GM19324 (cell line): ENCODE results near the gene PCNT.
"Not testable (repeated sequence)": the region's sequence is repeated elsewhere in the genome, so short reads cannot be mapped to it uniquely, and the experiment has no call there.

Experiments
- ATAC-seq: cut with Tn5 transposase; IDR thresholded peaks from one replicate; pipeline ENCODE4 v1.9.1; 2021; ENCODE audit warnings: mild to moderate bottlenecking, moderate library complexity; ENCODE audit not compliant: unreplicated experiment, low FRiP score

Gene PCNT

GRCh38 chr21:46356494-46357334, 32.8 kb downstream of the PCNT start:
- no peak for ATAC-seq

GRCh38 chr21:46357335-46357604, 33.3 kb downstream of the PCNT start:
- no peak for ATAC-seq

DNA sequence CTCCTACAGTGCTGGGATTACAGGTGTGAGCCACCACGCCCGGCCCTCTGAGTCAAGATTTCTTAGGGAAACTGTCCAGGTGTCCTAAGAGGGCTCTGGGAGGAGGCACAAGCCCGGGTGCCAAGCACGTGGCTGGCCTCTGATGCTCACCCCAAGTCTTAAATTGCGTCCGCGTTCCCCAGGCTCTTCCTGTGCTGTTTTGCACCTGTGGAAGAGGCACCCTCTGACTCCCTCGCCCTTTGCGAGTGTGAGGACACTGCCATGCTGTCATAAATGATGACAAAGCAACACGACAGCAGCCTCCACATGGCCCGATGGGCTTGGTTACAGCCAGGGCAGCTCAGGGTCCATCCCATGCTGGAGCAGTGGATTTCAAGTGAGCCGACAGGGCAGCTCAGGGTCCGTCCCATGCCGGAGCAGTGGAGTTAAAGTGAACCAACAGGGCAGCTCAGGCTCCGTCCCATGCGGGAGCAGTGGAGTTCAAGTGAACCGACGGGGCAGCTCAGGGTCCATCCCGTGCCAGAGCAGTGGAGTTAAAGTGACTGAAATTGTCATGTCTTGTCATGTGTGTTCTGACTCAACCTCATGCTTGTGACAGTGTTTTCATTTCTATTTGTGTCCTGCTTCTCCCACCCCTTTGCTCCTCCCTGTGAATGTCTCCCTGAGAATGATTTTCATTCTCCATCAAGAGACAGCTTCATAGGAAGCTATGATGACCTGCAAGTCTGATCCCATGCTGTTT, 33.9 kb downstream of the PCNT start:
- ATAC-seq, result no peak

GRCh38 chr21:46361176-46361575, 37.2 kb downstream of the PCNT start:
- ATAC-seq, result no peak

- ATAC-seq, result no peak
Measured at GRCh38 chr21:46361935-46362334, 38.0 kb downstream of the PCNT start.

- no peak for ATAC-seq
Measured at GRCh38 chr21:46362946-46363345, 39.0 kb downstream of the PCNT start.

GRCh38 chr21:46363698-46364097, 39.7 kb downstream of the PCNT start:
- ATAC-seq, result no peak

GRCh38 chr21:46366091-46366490, 42.1 kb downstream of the PCNT start:
- no peak for ATAC-seq

- no peak for ATAC-seq
Measured at GRCh38 chr21:46366561-46366960, 42.6 kb downstream of the PCNT start.

DNA sequence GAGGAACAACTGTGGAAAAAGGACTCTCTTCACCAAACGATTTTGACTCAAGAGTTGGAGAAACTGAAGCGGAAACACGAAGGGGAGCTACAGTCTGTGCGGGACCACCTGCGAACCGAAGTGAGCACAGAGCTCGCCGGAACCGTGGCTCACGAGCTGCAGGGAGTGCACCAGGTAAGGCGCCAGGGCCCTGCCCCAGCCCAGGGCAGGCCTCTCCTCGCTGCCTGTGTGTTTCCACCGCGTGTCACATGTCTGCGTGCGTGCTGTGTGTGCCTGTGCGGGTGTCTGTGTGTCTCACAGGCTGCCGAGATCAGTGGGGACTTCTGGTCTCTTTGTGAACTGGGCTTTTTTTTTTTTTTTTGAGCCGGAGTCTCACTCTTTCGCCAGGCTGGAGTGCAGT, 43.0 kb downstream of the PCNT start:
- ATAC-seq, result no peak

DNA sequence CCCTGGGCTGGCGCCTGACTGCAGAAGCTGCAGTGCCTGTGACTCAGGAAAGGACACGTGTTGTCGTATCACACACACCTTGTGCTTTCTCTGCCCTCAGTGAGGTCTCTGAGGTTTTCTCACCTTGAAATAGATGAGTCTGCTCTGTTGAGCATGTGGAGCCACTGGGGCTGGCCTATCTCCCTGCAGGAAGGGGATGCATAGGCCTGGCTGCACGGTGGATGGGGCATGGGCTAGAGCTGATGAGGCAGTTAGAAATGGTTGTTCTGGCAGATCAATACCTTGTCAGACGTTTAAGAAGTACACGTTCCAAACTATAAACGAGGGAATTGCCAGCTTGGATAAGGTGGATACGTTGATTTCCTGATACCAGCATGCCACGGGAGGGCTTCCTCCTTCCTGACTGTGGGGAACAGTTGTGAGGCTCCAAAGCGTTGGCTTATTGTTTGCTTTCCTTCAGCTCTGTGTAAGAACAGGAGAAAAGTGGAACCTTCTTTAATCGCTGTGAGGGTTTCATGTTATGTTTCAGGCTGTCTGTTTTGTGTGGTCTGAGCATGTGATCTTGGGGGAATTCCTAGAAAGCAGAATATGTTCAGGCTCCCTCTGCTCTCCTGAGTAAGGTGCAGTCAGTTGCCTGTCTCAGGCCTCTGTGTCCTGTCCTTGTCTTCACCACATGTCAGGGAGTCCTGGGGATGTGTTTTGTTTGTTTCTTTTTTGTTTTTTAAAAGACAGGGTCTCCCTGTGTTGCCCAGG, 44.8 kb downstream of the PCNT start:
- ATAC-seq, result no peak

DNA sequence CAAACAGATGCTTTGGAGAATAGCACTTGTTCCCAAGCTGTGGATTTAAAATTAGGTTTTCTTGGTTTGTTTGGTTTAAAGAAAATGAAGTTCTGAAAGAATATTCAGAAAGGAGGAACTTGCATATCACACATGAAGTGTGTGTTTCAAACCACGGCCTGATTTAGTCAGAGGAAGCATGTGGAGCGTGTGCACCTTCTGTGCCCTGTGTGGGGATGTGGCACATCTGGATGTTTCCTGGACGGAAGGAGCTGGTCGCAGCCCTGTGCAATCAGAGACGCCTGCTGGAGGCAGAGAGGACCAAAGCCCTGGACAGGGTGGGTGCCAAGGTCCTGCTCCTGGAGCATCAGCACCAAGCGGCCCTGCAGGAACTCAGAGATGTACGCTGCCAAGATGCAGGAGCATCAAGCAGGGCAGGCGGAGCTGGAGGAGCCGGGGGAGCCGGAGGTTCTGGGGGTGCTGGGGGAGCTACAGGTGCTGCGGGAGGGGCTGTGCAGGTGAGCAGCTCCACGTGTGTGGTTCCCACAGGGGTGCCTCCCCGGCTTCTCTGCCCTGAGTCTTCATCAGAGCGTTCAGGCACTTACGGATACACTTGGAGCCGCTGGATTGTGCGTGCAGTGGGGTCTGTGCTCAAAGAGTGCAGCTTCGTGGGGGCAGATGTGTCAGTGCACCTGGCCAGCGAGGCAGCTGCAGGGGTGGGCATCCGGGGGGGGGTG, 45.7 kb downstream of the PCNT start:
- no peak for ATAC-seq

DNA sequence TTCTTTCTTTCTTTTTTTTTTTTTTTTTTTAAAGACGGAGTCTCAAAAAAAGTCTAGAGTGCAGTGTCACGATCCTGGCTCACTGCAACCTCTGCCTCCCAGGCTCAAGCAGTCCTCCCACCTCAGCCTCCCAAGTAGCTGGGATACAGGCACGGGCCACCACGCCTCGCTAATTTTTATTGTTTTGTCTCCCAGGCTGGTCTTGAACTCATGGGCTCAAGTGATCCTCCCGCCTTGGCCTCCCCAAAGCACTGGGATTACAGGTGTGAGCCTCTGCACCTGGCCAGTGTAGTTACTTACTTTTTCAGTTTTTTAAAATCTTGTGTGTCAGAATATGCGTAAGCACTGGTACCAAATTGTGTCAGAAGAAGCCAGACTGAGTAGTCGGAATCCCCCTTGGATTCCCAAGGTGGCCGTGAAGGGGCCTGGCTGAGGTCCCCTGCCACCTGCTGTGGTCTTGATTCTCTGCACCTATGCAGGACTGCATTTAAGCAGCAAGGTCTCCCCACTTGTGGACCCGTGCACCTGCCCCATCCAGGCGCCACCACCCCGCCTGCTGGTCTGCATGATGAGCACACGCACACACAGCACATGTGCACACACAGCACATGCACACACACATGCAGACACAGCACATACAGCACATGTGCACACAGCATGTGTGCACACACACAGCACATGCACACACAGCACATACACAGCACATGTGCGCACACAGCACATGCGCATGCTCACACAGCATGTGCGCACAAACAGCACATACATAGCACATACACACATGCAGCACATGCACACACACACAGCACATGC, 47.5 kb downstream of the PCNT start:
- ATAC-seq, result no peak

GRCh38 chr21:46372014-46372485, 48.1 kb downstream of the PCNT start:
- no peak for ATAC-seq

DNA sequence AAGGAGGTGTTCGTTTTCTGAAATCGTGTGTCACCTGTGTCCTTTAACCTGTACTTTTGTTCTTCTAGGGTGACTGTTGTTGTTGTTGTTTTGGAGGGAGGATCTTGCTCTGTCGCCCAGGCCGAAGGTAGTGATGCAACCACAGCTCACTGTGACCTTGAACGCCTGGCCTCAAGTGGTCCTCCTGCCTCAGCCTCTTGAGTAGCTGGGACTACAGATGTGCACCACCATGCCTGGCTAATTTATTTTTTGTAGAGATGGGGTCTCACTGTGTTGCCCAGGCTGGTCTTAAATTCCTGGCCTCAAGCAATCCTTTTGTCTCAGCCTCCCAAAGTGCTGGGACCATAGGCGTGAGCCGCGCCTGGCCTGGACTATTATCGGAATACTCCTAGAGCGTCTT, 49.0 kb downstream of the PCNT start:
- ATAC-seq, result not testable (repeated sequence)

- no peak for ATAC-seq
Measured at GRCh38 chr21:46374761-46375389, 50.9 kb downstream of the PCNT start.

DNA sequence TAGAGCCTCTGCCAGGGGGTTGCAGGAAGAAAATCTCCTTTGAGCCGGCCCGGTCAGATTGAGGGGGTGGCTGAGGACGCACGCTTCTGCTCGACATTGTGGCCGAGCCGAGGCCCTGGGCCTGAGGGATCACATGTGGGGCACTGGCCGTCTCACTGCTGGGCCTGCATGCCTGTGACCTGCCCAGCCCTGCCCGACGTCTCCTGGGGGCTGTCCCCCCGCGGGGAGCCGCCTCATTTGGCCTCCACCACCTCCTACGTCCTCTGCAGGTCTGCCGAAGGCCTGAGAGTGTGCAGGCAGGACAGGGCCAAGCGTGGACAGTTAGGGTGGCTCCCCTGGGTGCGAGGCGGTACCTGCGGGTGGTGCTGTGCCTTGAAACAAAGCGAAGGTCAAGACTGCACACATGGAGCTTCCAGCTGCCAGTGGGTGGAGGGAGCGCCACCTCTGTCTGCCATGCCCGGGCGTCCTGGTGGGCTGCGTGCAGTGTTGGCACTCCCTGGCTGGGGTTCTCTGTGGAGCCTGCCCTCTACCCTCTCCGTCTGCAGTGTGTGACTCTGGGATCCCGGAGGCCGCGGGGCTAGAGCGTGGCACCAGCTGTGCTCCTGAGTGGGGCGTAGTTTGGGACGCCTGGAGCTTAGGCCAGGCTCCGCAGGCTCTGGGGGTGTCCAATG, 51.7 kb downstream of the PCNT start:
- no peak for ATAC-seq

GRCh38 chr21:46376231-46376628, 52.3 kb downstream of the PCNT start:
- ATAC-seq, result no peak
